Naive thymus-derived CD4-positive, alpha-beta T cell (primary cell): ENCODE measurements around the gene ACOXL. TPM values are rescaled to one million over a fixed set of nuclear protein-coding genes. Genes with fewer than 3 reads are reported as not detected.

Experiments used
- ATAC-seq: fragments of 150-1000 bp; cut with Tn5 transposase; 2 replicates; pipeline ENCODE4 v1.10.0; 2021; ENCODE audit warnings: mild to moderate bottlenecking, moderate library complexity
- CTCF ChIA-PET: fragments of 350-600 bp; sonication (Branson Sonifier 250); formaldehyde crosslinking; loops from one replicate; lab custom pipeline; 2021; ENCODE audit warnings: antibody characterized with exemption; lab: Charles Lee
- POLR2A ChIA-PET: fragments of 350-600 bp; sonication (Branson Sonifier 250); formaldehyde crosslinking; loops from one replicate; lab custom pipeline; 2021; ENCODE audit warnings: antibody characterized with exemption, inconsistent platforms; lab: Charles Lee
- DNase-seq, 9 donors: peaks; one replicate each; pipeline versions ENCODE4 v3.0.0 to v3.0.0-alpha.2; 2020 to 2022; ENCODE audit warnings: mixed read lengths in 1 of 9
- H3K27ac ChIP-seq: one replicate; pipeline ENCODE4 v1.7.0; 2013; ENCODE audit warnings: mild to moderate bottlenecking, low read depth, low read length, moderate library complexity
- H3K27me3 ChIP-seq, 2 donors: one replicate each; pipeline ENCODE4 v1.7.0; 2013; ENCODE audit warnings: low read length in 2 of 2, mild to moderate bottlenecking in 2 of 2, moderate library complexity in 2 of 2; ENCODE audit not compliant: control insufficient read depth in 2 of 2, insufficient read depth in 2 of 2
- H3K36me3 ChIP-seq, 3 experiments: 1 replicate in 2 of 3; 2 replicates in 1 of 3; pipeline ENCODE4 v1.7.0; 2013; ENCODE audit warnings: low read length in 3 of 3, mild to moderate bottlenecking in 3 of 3, moderate library complexity in 1 of 3; ENCODE audit not compliant: insufficient read depth in 3 of 3, control insufficient read depth in 2 of 3
- H3K4me1 ChIP-seq, 2 donors: one replicate each; pipeline ENCODE4 v1.7.0; 2013; ENCODE audit warnings: low read length in 2 of 2, mild to moderate bottlenecking in 2 of 2, moderate library complexity in 1 of 2; ENCODE audit not compliant: control insufficient read depth in 2 of 2, insufficient read depth in 2 of 2
- H3K4me3 ChIP-seq: 2 replicates; pipeline ENCODE4 v1.7.0; 2013; ENCODE audit warnings: mild to moderate bottlenecking, low read length
- H3K9me3 ChIP-seq, 3 experiments: 1 replicate in 2 of 3; 2 replicates in 1 of 3; pipeline ENCODE4 v1.7.0; 2013; ENCODE audit warnings: low read length in 3 of 3; ENCODE audit not compliant: control insufficient read depth in 2 of 3
- H3K27ac Mint-ChIP-seq, 9 donors: one replicate each; pipeline ENCODE4 v1.8.0; 2020 to 2022; ENCODE audit warnings: mixed read lengths in 9 of 9, mild to moderate bottlenecking in 8 of 9, moderate library complexity in 5 of 9, inconsistent platforms in 2 of 9
- H3K27me3 Mint-ChIP-seq, 5 donors: one replicate each; pipeline ENCODE4 v1.8.0; 2021 to 2022; ENCODE audit warnings: mixed read lengths in 5 of 5, mild to moderate bottlenecking in 1 of 5
- H3K36me3 Mint-ChIP-seq, 5 donors: one replicate each; pipeline ENCODE4 v1.8.0; 2020 to 2022; ENCODE audit warnings: mixed read lengths in 5 of 5, mild to moderate bottlenecking in 3 of 5, inconsistent platforms in 1 of 5
- H3K4me1 Mint-ChIP-seq, 7 donors: one replicate each; pipeline ENCODE4 v1.8.0; 2020 to 2022; ENCODE audit warnings: mixed read lengths in 7 of 7, mild to moderate bottlenecking in 3 of 7, inconsistent platforms in 1 of 7
- H3K4me3 Mint-ChIP-seq, 10 donors: one replicate each; pipeline ENCODE4 v1.8.0; 2020 to 2022; ENCODE audit warnings: mild to moderate bottlenecking in 10 of 10, mixed read lengths in 10 of 10, moderate library complexity in 6 of 10, inconsistent platforms in 2 of 10
- H3K9me3 Mint-ChIP-seq, 11 donors: one replicate each; pipeline ENCODE4 v1.8.0; 2020 to 2022; ENCODE audit warnings: mixed read lengths in 11 of 11, mild to moderate bottlenecking in 4 of 11, inconsistent platforms in 1 of 11, moderate library complexity in 1 of 11
- intact Hi-C, 2 donors: fragments of 100-400 bp; cut with micrococcal nuclease; formaldehyde crosslinking; loops; one replicate each; pipeline ENCODE4 v1.15.1; 2023
- polyA plus RNA-seq, 2 donors: library from polyadenylated mRNA; unstranded; fragments of 300-500 nt; fragmentation: Illumina TruSeq; gene quantifications; one replicate each; pipeline ENCODE4 v1.2.3, GENCODE V29; 2021
- total RNA-seq, 6 experiments: library from RNA in 5 of 6; stranded (reverse) in 5 of 6; gene quantifications; 1 replicate in 5 of 6; 2 replicates in 1 of 6; pipeline ENCODE4 v1.2.3 and lab custom pipeline; 2021 to 2026

Gene ACOXL
- total and polyA plus RNA-seq, 7 experiments from 2014 or later = 0.29 TPM; not detected in 6

DNA sequence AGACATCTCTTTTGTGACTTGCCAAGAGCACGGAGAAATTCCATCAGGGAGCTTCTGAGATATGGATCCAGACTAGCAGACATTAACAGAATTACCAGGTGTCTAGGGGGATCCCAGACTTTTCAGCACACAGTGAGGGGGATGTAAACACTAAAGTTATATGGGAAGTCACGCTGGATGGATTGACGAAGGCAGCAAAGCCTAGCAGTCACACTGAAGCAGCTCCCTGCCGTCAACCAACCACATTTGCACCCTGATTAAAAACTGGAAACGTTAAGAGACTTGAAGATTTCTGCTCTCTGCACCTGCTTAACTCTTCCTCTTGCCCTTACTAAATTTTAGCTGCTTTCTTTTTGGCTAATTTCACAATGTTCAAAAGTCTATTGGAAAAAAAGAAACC, 325.9 kb downstream of the ACOXL start:
- H3K27ac ChIP-seq = no peak overlapping the region
- Mint-ChIP-seq H3K27me3 (peaks cover 0 to 47% (median 7%) of the 10 kb centered on the region in 5 donors), H3K36me3 (peaks cover 0 to 8% (median 5%) of the 10 kb centered on the region in 5 donors), H3K4me3 (no peak overlapping the region), H3K4me1 (peaks cover 0 to 17% (median 8%) of the 10 kb centered on the region in 7 donors), H3K27ac (no peak overlapping the region), H3K9me3 (peaks cover 7 to 31% (median 11%) of the 10 kb centered on the region in 11 donors)
- ATAC-seq = no peak
- POLR2A ChIA-PET = no interaction called here
- DNase-seq = no peak
- H3K27me3 ChIP-seq = no peaks in the 10 kb centered on the region
- no peak overlapping the region for H3K4me3 ChIP-seq
- intact Hi-C loops = no loop called here
- H3K9me3 ChIP-seq = peaks cover 0 to 8% (median 0%) of the 10 kb centered on the region in 3 experiments
- no peaks in the 10 kb centered on the region for H3K36me3 ChIP-seq
- H3K4me1 ChIP-seq = no peaks in the 10 kb centered on the region
- CTCF ChIA-PET = no interaction called here

DNA sequence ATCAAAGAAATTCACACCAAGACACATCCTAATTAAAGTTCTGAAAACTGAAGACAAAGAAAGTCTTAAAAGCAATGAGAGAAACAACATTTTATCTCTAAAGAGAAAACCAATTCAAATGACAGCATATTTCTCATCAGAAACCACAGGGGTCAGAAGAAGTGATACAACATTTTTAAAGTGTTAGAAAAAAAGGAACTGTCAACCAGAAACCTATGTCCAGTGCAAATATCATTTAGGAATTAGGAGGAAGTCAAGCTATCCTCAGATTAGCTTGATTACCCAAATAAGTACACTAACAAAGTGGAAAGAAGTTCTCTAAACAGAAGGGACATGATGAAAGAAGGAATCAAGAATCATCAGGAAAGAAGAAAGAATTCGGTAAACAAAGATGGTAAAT, 328.8 kb downstream of the ACOXL start:
- peaks cover 3 to 65% (median 11%) of the 10 kb centered on the region in 5 donors for H3K27me3 Mint-ChIP-seq

DNA sequence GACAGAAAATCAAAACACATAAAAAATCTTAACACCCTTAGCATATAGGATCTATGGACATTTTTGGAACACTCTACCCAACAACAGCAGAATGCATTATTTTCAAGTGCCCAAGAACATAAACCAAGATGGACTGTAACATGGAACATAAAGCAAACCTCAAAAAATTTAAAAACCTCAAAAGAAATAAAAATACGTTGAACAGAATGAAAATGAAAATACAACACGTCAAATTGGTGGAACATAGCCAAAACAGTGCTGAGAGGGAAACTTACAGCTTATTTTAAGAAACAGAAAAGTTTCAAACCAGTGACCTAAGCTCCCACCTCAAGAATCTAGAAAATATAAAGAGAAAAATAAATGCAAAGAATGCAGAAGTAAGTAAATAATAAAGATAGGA, 330.0 kb downstream of the ACOXL start:
- ChIA-PET POLR2A (interaction anchor here (0.5 to 1.1 kb wide), 2 partner anchors 11 to 179 kb away, joined by 3 read pairs; no protein-coding TSS in a partner anchor), CTCF (no interaction called here)
- H3K9me3 ChIP-seq = peaks cover 0 to 8% (median 0%) of the 10 kb centered on the region in 3 experiments
- DNase-seq = no peak
- no peak overlapping the region for H3K27ac ChIP-seq
- no peaks in the 10 kb centered on the region for H3K36me3 ChIP-seq
- no peak overlapping the region for H3K4me3 ChIP-seq
- H3K4me3 Mint-ChIP-seq = no peak overlapping the region
- peaks cover 7 to 31% (median 17%) of the 10 kb centered on the region in 11 donors for H3K9me3 Mint-ChIP-seq
- H3K36me3 Mint-ChIP-seq = peaks cover 0 to 8% (median 5%) of the 10 kb centered on the region in 5 donors
- peaks cover 3 to 68% (median 11%) of the 10 kb centered on the region in 5 donors for H3K27me3 Mint-ChIP-seq
- intact Hi-C loops = no loop called here
- no peaks in the 10 kb centered on the region for H3K27me3 ChIP-seq
- ATAC-seq = no peak
- H3K27ac Mint-ChIP-seq = no peak overlapping the region
- H3K4me1 Mint-ChIP-seq = peaks cover 4 to 6% (median 5%) of the 10 kb centered on the region in 7 donors
- H3K4me1 ChIP-seq = peaks cover 0 to 7% of the 10 kb centered on the region in 2 donors

More for the DNA sequence above, 328.8 kb downstream of the ACOXL start:
- POLR2A ChIA-PET = no interaction called here
- Mint-ChIP-seq H3K4me3 (no peak overlapping the region), H3K9me3 (peaks cover 7 to 31% (median 17%) of the 10 kb centered on the region in 11 donors), H3K36me3 (peaks cover 0 to 8% (median 5%) of the 10 kb centered on the region in 5 donors), H3K27ac (no peak overlapping the region), H3K4me1 (peaks cover 2 to 4% (median 3%) of the 10 kb centered on the region in 7 donors)
- Histone ChIP-seq H3K27me3 (no peaks in the 10 kb centered on the region), H3K4me1 (peaks cover 0 to 4% of the 10 kb centered on the region in 2 donors), H3K4me3 (no peak overlapping the region), H3K36me3 (no peaks in the 10 kb centered on the region), H3K27ac (no peak overlapping the region), H3K9me3 (peaks cover 0 to 8% (median 0%) of the 10 kb centered on the region in 3 experiments)
- DNase-seq (no peak), ATAC-seq (peak; percentile 36)
- CTCF ChIA-PET = no interaction called here
- intact Hi-C loops = no loop called here

DNA sequence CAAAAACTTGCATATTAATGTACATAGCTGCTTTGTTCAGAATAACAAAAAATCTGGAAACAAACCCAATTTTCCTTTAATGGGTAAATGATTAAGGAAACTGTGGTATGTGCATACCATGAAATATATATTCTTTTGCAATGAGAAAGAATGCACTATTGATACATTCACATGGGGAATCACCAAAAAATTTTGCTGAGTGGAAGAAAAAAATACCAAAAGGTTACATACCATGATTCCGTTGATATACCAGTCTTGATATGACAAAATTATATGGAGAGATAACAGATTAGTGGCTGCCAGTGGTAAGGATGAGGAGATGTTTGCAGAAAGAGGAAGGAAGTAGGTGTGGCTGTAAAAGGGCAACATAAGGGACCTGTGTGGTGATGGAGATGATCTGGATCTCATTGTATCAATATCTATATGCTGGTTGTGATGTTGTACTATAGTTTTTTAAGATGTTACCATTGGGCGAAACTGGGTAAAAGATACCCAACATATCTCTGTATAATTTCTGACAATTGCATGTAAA, 333.8 kb downstream of the ACOXL start:
- no peak overlapping the region for H3K27ac Mint-ChIP-seq
- ChIA-PET POLR2A (no interaction called here), CTCF (no interaction called here)
- Histone ChIP-seq H3K27me3 (no peaks in the 10 kb centered on the region), H3K9me3 (no peaks in the 10 kb centered on the region), H3K36me3 (no peaks in the 10 kb centered on the region), H3K4me3 (no peak overlapping the region), H3K4me1 (peaks cover 0 to 7% of the 10 kb centered on the region in 2 donors), H3K27ac (no peak overlapping the region)
- no peak for DNase-seq
- no peak overlapping the region for H3K4me3 Mint-ChIP-seq
- peaks cover 0 to 57% (median 4%) of the 10 kb centered on the region in 5 donors for H3K27me3 Mint-ChIP-seq
- intact Hi-C loops = no loop called here
- ATAC-seq = peak; percentile 32
- peaks cover 4 to 6% (median 5%) of the 10 kb centered on the region in 7 donors for H3K4me1 Mint-ChIP-seq
- peaks cover 0 to 3% (median under 1%) of the 10 kb centered on the region in 5 donors for H3K36me3 Mint-ChIP-seq
- peaks cover 0 to 11% (median 4%) of the 10 kb centered on the region in 11 donors for H3K9me3 Mint-ChIP-seq

DNA sequence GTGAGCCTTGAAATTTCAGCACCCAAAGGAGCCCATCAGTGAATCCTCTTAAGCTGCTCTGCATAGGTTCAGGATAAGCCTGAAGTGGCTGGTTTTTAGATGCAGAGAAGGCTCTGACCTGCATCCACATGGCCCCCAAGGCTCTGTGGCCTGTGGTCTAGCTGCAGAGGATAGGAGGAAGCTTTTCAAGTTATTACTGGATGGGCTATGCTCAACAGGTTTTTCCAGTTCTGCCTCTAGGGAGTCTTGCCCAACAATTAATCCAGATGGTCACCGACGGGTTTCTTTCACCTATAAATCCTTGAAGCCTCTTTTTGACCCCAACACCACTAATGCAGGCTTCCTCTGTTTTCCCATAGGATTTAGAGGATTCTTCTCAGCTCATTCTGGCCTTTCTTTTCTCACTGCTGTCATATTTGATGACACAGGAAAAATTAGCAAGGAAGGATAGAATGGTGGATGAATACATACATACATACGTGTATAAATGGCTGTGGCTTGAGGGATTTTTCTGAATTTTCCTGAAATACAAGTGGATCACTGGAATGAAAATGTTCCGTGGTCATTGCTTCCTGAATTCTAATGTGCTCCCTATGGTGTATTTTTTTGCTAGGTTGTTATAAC, 336.2 kb downstream of the ACOXL start:
- CTCF ChIA-PET = interaction anchor here (0.7 kb wide), 1 partner anchor 630 kb away, joined by 3 read pairs; no protein-coding TSS in a partner anchor

DNA sequence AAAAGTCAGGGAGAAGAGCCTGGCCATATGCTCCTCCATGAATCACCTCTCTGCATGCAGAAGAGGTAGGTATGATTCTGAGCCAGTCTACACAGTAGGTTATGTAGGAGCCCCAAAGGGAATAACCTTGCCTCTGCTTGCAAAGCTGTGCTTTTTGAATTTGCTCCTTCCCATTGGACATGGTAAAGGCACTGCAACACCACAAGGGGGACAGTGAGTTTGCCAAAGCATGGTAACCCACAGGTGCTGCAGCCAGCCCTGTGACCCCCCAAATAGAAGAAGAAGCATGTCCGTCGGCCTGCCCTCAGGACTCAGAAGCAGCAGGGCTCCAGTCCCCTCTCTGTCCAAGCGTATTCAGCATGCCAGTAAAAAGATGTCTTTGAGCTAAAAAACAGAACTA, 337.3 kb downstream of the ACOXL start:
- H3K27ac ChIP-seq = no peak overlapping the region
- intact Hi-C loops = no loop called here
- CTCF ChIA-PET = no interaction called here
- Mint-ChIP-seq H3K4me1 (peaks cover 4 to 6% (median 5%) of the 10 kb centered on the region in 7 donors), H3K9me3 (peaks cover 0 to 12% (median 6%) of the 10 kb centered on the region in 11 donors), H3K4me3 (no peak overlapping the region), H3K27ac (no peak overlapping the region), H3K27me3 (peaks cover 0 to 57% (median 0%) of the 10 kb centered on the region in 5 donors), H3K36me3 (peaks cover 0 to 6% (median 0%) of the 10 kb centered on the region in 5 donors)
- POLR2A ChIA-PET = no interaction called here
- no peak for ATAC-seq
- H3K9me3 ChIP-seq = no peaks in the 10 kb centered on the region
- peaks cover 0 to 7% of the 10 kb centered on the region in 2 donors for H3K4me1 ChIP-seq
- no peak for DNase-seq
- H3K36me3 ChIP-seq = no peaks in the 10 kb centered on the region
- H3K4me3 ChIP-seq = no peak overlapping the region
- no peaks in the 10 kb centered on the region for H3K27me3 ChIP-seq

More for the DNA sequence above, 336.2 kb downstream of the ACOXL start:
- Mint-ChIP-seq H3K4me3 (no peak overlapping the region), H3K27me3 (peaks cover 0 to 56% (median 4%) of the 10 kb centered on the region in 5 donors), H3K27ac (no peak overlapping the region), H3K4me1 (peaks cover 4 to 6% (median 5%) of the 10 kb centered on the region in 7 donors), H3K9me3 (peaks cover 0 to 5% (median under 1%) of the 10 kb centered on the region in 11 donors), H3K36me3 (peaks cover 0 to 3% (median 0%) of the 10 kb centered on the region in 5 donors)
- peaks cover 0 to 7% of the 10 kb centered on the region in 2 donors for H3K4me1 ChIP-seq
- DNase-seq (no peak), ATAC-seq (no peak)
- H3K4me3 ChIP-seq = no peak overlapping the region
- no peak overlapping the region for H3K27ac ChIP-seq
- intact Hi-C loops = no loop called here
- H3K9me3 ChIP-seq = no peaks in the 10 kb centered on the region
- no peaks in the 10 kb centered on the region for H3K36me3 ChIP-seq
- POLR2A ChIA-PET = no interaction called here
- no peaks in the 10 kb centered on the region for H3K27me3 ChIP-seq
